GM18519 (cell line): ENCODE measurements around the gene BACH2.

Experiments used
- ATAC-seq: cut with Tn5 transposase; IDR thresholded peaks from one replicate; pipeline ENCODE4 v1.9.1; 2021; ENCODE audit warnings: mild to moderate bottlenecking, moderate library complexity; ENCODE audit not compliant: unreplicated experiment, low FRiP score

The BACH2 gene

DNA sequence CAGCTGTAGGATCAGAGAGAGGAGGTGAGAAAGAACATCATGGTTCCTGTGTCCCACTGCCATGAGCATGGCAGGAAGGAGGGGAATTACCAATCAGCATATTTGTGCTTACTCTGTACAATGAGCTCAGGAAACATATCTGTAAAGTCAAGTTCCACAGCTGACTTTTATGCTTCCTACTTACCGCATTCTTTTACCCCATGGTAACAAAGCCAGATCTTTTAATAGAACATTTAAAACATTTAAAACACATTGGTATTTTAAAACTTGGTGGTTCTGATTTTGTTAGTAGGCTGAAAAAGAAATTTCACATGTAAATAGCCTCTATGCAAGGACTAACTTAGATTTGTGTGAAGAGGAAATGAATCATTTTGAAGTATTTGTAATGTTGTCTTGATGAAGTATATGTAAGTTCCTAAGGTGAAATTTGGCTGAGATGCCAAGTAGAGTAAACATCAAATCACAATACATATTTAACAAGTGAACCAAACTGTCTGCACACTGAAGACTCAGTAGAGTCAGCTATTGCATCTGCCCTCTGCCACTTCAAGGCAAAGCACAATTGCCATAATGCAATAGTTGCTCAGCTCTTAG, 287.6 kb downstream of the BACH2 start:
- no peak for ATAC-seq

DNA sequence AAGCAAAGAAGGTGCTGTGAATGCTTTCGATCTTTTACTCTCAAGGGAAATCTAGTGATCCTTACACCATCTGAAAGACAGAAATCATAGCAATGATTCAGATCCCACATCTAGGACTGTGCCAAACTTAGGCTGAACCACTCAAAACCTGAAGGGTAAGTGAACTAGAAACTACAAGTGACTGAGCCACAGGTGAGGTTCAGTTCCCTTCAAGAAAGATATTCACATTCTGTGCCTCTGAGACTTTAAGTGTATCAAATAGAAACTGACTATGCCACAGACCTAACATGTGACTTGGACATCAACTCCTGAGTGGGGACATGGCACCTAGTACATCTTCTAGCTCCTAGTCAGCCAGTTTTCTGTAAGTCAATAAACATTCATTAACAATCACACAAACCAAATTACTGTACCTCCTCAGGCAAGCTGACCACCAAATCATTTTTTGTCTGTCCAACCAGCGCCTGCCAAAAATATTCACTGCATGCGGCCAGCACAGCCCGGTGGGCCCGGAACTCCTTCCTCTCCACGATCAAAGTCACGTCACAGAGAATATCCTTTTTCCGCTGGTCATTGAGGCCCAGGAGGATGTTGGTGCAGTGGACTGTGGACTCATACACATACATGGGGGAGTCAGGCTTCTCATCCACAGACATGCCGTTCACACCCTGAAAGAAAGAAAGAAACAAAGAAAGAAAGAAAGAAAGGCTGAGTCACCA, 288.3 kb downstream of the BACH2 start:
- no peak for ATAC-seq

DNA sequence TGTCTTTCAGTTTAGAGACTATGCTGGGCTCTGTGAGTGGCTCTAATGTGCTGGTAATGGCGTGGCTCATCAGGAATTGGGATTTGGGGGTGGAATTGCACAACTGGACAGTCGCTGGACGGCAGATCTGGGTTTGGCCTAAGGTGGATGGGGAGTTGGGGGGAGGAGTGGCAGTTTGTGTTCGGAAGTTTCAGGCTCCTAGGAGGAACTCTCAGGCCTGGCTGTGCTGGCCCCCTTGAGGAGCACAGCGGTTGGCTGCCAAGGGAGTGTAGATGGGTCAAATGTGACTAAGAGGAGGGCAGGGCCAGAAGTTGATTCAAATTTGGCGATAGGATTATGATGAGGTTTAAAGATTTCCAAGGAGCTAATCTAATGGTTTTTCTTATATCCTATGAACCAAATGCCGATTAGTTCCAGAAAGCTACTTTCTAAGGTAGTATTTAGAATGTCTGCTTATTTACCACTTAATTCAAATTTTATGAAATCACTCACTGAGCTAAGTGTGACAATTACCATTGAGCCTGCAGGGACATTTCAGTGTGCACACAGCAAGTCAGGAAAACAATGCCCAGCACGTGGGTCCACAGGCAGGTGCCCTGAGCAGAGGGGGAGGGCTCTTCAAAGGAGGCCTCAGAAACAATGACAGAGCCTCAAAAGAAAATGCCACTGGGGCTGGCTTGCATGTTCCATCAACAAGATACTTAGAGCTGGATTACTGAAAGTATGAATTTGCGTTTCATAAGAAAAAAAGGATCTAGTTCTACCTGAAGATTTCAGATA, 291.4 kb downstream of the BACH2 start:
- no peak for ATAC-seq

DNA sequence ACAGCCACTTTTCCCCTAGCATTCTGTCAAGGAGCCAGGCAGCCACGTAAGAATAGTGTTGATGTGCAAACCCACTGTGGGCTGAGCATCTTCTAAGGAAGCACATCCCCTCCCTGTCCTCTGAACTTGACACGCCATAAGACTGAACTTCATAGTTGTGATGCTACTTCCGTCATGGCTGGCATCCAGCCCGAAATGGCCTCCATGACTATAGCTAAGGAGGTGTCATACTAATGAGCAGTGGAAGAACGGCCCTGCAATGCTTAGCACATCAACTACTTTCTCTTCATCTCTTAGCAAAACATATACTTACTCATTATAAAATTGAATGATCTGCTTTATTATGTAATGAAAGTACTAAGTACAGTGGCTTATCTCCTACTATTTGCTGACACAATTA, 292.1 kb downstream of the BACH2 start:
- ATAC-seq = no peak

DNA sequence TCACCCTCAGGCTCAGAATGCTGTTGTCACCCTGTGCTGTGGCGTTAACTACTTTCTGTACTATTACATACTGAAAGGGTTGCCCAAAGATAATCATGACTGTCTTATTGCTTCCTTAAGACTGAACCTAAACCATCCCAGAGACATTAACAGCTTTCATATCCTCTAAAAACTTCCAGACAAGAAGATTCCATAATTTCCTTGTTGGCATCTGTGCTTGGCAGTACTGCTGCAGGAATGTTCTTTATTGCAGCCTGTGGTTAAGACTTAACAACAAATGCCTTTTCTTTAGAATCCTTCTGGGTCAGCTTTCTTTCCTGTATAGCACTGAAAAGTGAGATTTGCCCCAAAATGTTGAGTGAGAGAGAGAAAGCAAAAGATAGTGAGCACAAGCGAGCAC, 292.7 kb downstream of the BACH2 start:
- no peak for ATAC-seq

DNA sequence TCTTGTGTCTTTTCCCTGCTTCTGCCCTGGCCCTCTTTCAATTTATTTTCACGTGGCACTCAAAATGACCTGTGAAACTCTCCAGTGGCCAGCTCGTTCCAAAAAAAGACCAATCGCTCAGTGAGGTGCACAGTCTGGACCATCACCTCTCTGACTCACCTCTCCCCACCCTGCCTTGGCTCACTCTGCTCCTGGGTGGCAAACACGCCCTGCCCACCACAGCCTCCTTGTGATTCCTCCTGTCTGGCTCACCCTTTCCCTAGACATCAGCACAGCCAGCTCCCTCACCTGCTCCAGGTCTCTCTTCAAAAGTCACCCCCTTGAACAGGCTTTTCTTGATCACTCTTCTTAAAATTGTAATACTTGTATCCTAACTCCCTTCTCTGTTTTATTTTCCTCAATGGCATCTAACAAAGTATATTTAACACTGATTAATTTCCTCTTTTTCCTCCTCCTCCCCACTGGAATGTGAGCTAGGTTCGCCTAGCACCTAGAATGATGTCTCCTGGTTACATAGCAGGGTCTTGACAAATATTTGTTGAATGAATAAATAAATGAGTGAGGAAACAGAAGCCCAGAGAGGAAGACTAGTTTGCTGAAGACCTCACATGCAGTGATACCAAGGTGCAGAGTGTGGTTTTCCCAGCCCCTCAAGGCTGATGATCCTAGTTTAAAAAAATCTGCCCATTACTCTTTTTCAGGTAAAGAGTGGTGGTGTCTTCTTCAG, 293.4 kb downstream of the BACH2 start:
- no peak for ATAC-seq

DNA sequence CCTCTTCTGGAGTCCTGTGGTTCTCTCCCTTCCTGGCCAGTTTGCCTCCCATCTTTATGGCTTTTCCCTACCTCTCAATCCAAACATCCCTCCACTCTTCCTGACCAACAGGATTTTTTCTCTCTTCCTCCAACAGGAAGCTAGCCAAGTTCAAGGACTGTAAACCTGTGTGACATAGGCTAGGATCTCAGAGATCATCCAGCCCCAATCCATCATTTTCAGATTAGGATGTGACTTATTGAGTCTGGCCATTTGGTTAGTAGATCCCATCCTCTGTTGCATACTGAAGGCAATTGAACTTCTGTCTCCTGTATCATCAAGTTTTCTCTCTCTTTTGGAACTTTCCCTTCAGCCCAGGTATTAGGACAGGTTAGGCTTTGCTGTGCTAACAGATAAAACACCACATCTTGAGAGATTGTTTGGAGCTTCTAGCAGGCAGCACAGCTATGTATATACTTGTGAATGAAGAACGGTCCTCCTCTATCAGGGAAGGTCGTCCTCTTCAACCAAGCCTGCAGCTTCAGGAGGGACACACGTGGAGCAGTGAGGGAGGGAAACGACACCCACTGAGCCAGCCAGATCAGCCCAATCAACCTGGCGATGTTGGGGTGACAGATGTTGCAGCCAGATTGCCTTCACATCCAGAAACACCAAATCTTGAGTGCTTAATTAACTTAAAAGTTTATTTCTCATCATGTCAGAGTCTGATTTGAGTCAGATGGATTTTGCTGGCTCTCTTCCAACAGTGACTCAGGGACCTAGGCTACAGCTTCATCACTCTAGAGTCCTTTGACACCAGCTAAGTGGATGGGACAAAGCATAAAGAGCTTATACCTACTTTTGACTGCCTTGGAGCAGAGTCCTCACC, 295.5 kb downstream of the BACH2 start:
- ATAC-seq = no peak

DNA sequence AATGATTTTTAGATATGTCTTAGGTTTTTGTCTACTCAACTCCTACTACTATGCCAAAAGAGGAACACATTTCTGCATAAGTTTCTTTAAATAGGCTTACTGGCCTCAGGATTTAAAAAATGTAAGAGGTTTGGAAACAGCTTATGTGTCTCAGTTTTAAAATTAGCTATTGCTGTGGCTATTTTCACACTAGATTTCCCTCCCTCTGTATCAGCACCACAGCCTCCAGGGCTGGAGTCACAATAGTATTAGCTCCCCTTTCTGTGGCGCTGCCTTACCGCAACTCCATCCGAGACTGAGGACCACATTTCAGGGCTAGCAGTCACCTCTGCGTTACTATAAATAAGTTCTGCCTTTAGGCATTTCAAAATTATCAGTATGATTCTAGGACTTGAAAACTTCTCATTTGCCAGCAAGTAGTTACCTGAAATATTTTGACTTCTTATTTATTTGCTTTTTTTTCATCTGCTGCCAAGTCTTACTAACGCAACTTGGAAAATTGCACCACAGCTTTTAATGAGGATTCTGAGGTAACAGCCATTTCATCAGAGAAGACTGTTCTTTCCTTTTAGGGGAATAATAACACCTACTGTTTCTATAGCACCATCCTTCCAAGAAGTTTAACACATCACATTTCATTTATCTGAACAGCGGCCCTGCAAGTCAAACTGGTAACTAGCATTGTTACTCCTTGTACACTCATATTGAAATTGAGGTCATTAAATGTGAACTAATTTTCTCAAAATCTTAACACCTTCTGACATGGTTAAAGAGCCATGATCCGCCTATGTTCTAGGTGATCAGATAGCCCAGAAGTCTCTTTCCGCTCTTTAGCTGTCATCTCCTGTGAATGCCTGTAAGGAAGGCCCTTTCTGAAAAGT, 296.5 kb downstream of the BACH2 start:
- ATAC-seq = no peak

DNA sequence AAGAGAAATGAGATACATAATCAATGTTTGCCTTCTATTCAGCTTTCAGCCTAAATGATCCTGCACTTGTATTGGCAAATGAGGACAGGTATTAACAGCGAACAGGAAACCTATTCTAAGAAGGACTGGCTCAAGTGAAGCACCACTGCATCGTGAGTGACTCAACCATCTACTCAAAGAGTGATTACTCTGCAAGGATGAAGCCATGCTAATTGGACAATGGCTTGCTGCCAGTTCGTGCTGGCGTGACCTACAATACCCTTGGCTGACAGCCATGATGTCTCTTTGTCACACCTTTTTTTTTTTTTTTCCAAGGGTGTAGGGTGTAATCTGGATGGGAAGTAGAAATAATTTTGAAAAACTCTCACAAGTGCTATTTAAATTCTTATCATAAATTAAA, 297.5 kb downstream of the BACH2 start:
- no peak for ATAC-seq

DNA sequence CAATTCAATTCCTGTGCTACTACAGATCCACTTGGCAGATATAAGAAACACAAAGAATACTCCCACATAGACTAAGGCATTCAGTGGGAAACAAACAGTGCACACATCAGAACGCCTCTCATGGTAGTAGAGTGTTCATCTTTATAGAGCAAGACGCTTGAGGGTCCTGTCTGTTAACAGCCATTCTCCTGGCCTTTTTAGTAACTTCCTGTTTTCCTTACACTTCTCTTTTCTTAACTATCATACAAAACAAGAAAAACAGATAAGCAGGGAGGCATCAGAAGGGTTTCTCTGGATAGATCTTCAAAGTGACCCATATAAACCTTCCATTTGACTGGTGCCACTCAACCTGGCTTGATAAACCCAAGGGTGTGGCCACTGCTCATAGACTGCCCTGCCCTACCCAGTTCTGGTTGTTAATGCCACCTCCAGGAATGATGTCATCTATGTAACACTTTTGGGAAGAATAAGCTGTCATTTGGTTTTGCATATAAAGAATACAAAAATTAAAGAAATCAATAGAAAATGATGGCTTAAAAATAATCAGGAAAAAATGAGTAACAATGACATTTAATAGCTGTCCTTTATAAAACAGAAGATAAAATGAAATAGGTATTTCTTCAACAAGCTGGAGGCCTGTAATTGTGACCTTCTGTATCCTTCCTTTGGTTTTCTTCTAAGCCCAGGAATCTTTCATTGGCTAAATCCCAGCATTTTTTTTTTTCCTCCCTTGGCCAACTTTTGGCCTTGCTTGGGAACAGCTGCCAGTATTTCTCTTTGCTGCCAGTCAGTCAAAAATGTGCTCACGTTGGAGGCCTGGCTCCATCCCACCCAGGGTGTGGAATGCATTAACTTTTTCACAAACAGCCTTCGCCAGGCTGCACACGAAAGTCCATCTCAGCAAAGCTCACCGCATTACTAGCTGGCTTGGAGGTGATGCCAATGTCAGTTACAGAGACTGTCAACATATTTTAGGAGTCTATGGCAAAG, 298.9 kb downstream of the BACH2 start:
- no peak for ATAC-seq

DNA sequence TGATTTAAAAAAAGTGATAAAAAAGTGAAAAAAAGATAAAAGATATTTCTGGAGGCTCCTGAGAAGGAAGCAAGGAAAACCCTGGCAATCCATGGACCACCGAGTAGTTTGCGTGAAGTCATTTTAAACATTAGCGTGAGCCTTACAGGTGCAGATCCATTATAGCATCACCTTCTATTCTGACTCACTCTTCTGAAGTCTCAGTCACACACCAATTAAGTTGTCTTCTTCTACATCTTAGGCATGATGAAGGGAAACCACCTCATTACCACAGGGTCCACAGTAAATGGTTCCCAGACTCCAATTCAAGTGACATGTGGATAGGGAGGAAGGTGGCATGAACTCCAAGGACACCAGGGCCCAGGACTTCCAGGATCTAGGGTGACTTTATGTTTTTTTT, 303.2 kb downstream of the BACH2 start:
- no peak for ATAC-seq

DNA sequence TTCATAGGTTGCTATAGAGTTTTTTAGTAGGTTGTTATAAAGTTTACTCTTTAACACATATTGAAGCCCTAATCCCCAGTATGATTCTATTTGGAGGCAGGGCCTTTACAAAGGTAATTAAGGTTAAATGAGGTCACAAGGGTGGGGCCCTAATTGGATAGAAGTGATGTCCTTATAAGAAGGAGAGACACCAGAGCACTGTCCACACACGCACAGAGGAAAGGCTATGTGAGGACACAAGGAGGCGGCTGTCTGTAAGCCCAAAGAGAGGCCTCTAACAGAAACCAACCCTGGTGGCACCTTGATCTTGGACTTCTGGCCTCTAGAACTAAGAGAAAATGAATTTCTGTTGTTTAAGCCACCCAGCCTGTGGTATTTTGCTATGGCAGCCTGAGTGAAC, 303.8 kb downstream of the BACH2 start:
- no peak for ATAC-seq

DNA sequence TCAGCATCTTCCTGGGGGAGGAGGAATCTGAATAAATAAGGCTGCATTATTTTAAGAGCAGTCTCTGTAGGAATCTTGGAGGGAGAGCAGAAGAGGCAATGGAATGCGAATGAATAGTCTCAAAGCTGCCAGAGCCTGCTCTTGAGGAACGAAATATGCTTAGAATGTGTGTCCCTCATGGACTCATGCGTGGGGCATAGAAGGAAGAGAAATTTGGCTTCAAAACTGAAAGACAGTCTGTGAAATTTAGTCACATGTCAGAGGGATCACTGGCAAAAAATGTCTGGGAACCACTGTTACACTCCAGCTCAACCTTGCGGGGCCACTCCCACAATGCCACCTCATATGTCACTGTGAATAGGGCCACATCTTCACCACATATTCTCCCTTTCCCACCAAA, 306.9 kb downstream of the BACH2 start:
- no peak for ATAC-seq

DNA sequence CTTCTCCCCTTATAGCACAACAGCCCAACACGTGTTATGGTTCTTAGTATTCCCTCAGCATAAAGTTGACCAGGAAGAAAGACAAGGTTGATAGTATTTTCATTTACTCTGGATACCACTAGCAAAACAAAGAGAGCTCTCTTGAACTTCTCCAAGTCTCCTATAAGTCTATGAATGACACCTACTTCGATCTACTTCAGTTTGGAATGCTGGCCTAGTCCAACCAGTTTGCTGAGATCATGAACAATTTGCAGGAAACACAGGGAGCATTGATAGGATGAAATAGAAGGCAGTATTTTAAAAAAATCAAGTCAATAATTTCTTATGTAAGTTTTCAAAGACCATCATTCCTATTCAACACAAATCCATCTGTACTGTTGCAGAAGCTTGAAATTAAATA, 308.8 kb downstream of the BACH2 start:
- ATAC-seq = no peak

DNA sequence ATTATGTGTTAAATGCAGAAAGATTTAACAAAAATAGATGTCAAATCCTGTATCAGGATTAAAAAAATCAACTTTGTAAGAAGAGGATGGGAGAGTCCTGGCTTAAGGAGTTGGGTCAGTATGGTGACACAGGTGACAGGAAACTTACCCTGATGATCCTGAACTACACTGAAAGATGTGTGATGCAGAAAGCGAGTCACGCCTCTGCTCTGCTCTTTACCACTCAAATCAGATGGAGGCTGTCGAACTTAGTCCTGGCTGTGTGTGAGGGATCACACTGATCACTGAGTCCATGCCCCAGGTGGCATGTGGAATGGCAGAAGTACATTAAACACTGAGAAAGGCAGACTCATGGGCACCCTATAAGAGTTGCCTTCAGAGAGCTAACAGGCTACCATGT, 309.5 kb downstream of the BACH2 start:
- no peak for ATAC-seq

DNA sequence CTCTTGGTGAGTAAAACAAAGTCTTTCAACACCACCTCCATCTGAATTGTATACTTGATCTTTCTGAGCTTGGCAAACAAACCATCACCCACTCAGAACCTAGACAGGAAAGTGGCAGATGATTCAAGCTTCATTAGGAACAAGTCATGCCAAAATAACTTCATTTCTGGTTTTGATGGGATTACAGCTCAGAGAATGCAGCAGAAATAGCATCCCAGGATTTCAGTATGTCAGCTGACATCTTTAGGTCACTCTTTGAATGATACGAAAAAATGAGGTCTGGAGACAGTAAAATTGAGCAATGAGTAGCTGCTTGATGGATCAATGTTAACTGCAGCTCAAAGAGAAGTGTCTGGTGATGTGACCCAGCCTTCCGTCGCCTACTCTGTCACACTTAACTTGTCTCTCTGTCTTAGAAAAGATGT, 310.0 kb downstream of the BACH2 start:
- ATAC-seq = no peak

DNA sequence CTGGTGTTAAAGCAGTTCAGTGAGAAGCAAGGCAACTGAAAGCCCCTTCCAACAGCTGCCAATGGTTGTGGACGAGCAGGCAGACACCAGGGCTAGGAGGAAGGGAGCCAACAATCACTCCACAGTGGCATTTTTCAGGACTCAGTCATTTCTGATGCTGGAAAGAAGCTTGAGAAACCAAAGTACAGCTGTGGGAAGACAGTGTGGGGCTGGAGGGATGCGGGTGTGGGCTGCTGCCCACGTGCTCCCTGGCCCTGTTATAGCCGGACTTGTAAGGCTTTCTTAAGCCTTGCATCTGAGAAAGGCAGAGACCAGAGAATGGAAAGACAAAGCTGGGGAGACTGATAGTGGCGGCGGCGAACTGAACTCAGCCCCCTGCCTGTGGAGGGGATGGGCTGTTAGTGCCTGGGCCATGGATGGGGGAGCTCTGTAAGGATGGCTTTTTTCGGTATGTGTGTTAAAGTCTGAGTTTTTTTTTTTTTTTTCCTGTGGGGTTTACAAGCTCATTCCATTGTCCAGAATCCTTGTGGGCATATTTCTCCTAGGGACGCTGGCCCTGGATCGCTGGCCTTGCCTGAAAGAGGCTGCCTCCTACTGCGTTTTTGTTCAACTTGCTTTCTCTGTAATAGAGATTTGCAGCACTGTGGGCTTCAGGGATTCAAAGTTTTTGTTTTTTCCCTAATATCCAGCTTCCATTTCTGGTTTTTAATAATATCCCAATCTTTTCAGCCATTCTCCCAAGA, 310.7 kb downstream of the BACH2 start:
- no peak for ATAC-seq
